Activated naive CD4-positive, alpha-beta T cell (primary cell): ENCODE results near the gene USP7.
"Not testable (repeated sequence)": the region's sequence is repeated elsewhere in the genome, so short reads cannot be mapped to it uniquely, and the experiment has no call there.

Experiments
- DNase-seq, 4 experiments: peaks; one replicate each; lab custom pipeline; 2025; lab: John Stamatoyannopoulos, UW

USP7 gene

DNA sequence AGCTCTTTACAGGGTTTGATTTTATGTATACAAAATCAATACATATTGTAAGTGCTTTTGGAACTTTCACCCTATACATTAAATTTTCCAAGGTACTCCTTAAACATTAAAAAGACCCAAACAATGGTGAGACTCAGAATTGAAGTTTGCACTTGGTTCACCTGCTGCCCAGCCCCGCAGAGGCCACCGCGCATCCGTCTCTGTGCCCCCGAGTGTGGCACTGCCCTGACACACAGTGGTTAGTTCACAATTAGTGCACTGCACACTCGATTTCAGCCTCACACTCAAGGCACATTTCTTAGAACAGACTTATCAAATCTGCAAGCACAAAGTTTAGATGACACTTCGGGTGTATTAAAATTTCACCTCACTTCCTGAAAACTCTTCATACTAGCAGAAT, 38.3 kb downstream of the USP7 start:
- DNase-seq, result no peak

- no peak for DNase-seq
These were observed 39.5 kb downstream of the USP7 start for GRCh38 chr16:8924214-8924613.

- no peak for DNase-seq
These were observed 40.5 kb downstream of the USP7 start for GRCh38 chr16:8923199-8923598.

GRCh38 chr16:8921347-8921984, 42.2 kb downstream of the USP7 start:
- no peak for DNase-seq

DNA sequence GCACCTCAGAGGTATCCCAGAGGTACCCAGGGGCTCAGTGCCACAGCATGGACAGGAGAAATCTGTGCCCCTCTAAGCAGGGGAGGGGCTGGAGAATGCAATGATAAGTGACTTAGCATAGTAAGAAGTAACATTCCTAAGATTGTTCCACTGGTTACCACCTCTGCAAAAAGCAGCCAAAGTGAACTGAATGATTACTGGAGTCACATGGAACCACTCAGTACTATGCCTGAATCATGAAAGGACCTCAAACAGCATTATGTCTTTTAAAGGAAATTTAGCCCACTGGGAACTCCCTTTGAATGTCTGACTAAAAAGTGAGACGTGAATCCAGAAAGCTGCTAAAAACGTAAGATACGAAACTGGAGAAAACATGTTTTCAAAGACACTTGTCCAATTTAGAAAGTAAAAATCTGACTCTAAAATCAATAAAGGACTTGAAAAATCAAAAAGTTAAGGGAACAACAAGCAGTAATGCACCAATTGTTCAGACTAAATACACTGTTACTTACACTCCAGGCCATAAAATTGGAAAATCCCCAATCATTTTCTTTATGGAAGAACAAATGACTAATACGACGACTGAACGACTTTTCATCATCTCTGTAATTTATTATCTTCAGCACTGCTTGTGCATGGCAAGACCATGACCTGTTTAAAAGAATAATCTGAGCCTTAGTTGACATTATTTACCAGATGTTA, 42.9 kb downstream of the USP7 start:
- no peak for DNase-seq

DNA sequence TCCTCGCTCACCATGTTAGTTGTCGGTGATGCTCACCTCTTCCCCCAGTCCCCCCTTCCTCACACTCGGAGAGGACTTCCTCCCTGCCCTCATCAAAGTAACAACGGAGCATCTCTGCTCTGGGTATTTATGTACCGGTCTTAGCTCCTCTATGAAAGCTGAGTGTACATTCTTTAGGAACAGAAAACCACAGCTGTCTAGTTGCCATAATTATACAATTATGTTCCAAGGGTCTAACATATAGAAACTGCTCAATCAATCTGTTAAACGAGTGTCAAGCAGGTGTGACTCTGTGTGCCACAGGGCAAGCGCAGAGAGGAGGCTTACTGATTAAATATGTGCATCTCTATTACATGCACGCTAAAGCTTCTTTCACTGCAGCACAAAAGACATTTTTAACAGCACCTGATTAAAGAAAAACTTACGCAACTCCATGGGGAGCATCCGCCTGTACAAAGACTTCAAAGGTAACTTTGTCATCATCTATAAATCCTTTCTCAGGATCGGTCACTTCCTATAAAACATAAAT, 43.7 kb downstream of the USP7 start:
- no peak for DNase-seq

DNA sequence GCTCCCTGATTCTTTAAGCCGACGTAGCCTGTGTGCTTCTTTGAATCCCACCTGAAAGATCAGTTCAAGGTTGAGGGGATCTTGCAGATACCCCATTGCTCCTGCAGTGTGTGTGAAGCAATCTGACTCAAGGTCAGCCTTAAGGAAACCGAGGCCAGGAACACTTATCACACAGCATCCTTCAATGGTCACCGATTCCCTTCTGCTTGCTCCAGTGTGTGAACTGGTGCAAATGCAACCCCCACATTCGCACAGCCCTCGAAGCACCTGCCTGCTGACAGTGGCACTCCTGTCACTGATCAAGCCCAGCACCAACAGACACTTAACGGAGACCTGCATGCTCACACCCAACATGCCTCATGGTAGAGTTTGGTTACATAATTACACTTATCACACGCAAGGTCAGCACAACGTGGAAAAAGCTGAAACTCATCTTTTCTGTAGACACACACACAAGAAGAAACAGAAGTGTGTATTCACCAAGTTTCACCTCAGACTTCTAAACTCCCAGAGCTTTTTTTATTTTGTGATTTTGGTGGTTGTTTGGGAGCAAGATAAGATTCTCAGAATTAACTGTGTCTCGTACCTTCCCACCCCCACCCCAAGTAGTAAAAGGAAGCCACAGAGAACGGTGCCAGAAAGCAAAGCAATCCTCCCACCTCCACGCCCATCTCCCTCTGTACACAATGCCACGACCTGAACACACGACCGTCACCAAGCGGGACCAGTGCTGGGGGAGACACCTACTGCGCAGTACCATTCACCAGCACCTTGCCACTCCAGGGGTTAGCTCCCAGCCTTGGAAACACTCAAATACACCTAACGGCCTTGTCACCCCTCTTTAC, 44.4 kb downstream of the USP7 start:
- DNase-seq, result no peak

GRCh38 chr16:8917336-8917735, 46.4 kb downstream of the USP7 start:
- not testable (repeated sequence) for DNase-seq

GRCh38 chr16:8916541-8917225, 47.0 kb downstream of the USP7 start:
- no peak for DNase-seq

GRCh38 chr16:8915722-8916301, 47.9 kb downstream of the USP7 start:
- DNase-seq, result no peak

DNA sequence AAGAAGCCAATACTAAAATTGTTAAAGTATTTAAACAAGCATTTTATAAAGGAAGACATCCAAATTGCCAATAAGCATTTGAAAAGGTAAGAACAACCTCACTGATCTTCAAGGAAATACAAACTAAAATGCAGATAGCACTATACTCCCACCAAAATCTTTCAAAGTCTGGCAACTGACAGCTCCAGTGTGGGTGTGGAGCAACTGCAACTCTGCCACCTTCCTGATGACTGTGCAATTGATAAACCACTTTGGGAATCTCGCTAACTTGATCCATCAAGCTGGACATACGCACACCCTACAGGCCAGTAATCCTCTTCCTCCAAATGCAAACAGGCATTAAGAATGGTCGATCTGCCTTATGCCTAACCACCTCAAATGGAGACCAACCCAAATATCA, 49.6 kb downstream of the USP7 start:
- DNase-seq, result no peak

GRCh38 chr16:8912793-8913192, 50.9 kb downstream of the USP7 start:
- no peak for DNase-seq

GRCh38 chr16:8910811-8911210, 52.9 kb downstream of the USP7 start:
- DNase-seq, result no peak

GRCh38 chr16:8908810-8909468, 54.8 kb downstream of the USP7 start:
- no peak for DNase-seq

DNA sequence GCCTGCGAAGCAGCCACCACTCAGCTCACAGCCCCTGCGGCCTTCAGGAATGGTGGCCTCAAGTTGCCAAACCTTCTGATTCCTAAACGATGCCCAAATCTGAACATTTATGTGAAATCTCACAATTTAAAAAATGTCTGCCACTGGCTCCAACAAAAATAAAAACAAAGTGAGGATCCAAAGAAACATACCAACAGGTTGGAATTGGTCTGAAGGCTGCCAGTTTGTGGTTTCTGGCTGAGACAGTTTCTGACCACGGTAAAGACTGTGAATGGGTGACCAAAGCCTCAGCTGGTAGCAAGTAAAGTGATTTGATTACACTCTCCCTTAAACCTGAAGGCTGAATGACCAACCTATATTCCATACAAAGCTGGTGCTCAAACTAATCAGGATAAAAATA, 56.6 kb downstream of the USP7 start:
- DNase-seq, result no peak

- DNase-seq, result no peak
These were observed 57.7 kb downstream of the USP7 start for GRCh38 chr16:8905795-8906591.

GRCh38 chr16:8905168-8905762, 58.4 kb downstream of the USP7 start:
- DNase-seq, result no peak

GRCh38 chr16:8904018-8904430, 59.7 kb downstream of the USP7 start:
- DNase-seq, result no peak

GRCh38 chr16:8903004-8903403, 60.7 kb downstream of the USP7 start:
- DNase-seq, result no peak

DNA sequence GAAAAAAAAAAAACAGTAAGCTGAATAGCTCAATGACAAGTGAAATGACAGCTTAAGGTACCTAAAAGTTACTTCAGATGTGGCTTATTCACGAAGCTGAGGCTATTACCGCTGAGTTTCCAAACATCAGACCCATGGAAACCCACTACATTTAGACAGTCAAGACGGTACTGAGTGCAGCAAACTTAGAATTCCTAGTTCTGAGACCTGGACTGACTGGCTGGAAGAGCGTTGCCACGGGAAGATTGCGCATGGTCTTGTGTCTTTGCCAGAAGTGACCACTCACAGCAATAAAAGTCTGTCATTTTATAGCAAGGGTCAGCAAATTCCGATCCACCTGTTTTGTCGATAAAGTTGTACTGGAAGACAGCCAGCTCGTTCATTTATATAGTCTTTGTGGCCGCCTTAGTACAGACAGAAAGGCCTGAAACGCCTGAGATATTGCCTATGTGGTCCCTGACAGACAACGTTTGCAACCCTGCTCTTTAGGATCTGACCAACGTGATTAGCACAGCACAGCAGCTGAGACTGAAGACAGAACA, 62.3 kb downstream of the USP7 start:
- no peak for DNase-seq
